ENCODE results near the gene BRAF.

DNA sequence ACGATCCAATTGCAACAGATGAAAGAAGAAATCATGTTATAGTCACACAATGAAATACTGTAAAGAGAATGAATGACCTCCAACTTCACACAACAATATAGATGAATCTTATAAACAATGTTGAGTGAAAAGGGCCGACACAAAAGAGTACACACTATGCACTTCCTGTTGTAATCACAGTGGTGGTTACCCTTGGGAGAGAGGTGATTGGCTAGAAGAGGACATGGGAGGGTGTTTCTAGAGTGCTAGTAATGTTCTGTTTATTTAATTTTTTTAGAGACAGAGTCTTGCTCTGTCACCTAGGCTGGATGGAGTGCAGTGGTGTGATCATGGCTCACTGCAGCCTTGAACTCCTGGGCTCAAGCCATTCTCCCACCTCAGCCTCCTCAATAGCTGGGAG, 145.8 kb downstream of the BRAF start:
- TF ChIP-seq, protein P1, sequence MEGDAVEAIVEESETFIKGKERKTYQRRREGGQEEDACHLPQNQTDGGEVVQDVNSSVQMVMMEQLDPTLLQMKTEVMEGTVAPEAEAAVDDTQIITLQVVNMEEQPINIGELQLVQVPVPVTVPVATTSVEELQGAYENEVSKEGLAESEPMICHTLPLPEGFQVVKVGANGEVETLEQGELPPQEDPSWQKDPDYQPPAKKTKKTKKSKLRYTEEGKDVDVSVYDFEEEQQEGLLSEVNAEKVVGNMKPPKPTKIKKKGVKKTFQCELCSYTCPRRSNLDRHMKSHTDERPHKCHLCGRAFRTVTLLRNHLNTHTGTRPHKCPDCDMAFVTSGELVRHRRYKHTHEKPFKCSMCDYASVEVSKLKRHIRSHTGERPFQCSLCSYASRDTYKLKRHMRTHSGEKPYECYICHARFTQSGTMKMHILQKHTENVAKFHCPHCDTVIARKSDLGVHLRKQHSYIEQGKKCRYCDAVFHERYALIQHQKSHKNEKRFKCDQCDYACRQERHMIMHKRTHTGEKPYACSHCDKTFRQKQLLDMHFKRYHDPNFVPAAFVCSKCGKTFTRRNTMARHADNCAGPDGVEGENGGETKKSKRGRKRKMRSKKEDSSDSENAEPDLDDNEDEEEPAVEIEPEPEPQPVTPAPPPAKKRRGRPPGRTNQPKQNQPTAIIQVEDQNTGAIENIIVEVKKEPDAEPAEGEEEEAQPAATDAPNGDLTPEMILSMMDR (IDR thresholded peaks at IDR 0.05), result no peak
- no peak for TF ChIP-seq POLR2A (IDR thresholded peaks at IDR 0.05)
